ENCODE measurements around the gene C1orf105.

The C1orf105 gene

DNA sequence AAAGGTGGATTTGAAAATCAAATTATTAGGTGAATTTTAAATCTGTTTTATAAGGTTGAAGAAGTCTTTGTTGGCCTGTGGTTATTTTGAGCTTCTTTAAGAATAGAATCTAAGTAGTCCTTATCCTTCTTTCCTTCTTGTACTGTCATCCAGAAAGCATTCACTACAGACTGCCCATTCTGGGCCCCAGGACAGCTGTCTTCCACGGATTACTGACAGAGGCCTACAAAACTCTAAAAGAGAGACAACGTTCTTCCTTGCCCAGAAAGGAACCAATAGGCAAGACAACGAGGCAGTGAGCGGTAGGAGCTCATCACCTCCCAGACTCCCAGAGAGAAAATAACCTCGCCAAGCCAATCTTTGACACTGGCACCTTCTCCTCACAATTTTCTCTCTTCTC lies 47.8 kb downstream of the C1orf105 start:
- H3K9me3 Mint-ChIP-seq = no peaks in the 10 kb centered on the region

DNA sequence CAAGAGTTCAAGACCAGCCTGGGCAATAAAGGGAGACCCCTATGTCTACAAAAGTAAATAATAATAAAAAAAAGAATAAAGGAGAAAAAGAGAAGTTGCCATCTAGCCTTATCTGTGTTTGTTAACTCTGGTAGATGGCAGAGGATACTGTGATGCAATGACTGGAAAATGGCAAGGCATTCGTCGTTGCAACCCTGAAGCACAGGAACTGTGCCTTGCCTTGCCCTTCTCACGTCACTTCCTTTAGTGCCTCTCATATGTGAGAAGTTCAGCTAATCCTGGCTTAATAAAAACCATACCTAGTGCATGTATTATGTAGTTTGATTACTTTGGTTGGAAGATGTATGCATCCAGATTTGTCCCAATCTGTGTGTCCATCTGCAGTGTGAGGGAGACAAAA lies 49.2 kb downstream of the C1orf105 start:
- peaks cover 9% of the 10 kb centered on the region for H3K27me3 Mint-ChIP-seq
- no peaks in the 10 kb centered on the region for H3K9me3 Mint-ChIP-seq
- no peaks in the 10 kb centered on the region for H3K4me1 Mint-ChIP-seq
- ATAC-seq (ENCODE audit: low read depth) (no peak), DNase-seq (ENCODE audit: low spot score in 2 of 2) (no peak)
- no peaks in the 10 kb centered on the region for H3K36me3 Mint-ChIP-seq
- no peak overlapping the region for H3K27ac Mint-ChIP-seq
- no peak overlapping the region for H3K4me3 Mint-ChIP-seq

More for the DNA sequence above, 47.8 kb downstream of the C1orf105 start:
- Mint-ChIP-seq H3K27ac (no peak overlapping the region), H3K4me1 (no peaks in the 10 kb centered on the region), H3K27me3 (peaks cover 8% of the 10 kb centered on the region), H3K36me3 (no peaks in the 10 kb centered on the region), H3K4me3 (no peak overlapping the region)
- DNase-seq (ENCODE audit: low spot score in 2 of 2) = no peak
- ATAC-seq (ENCODE audit: low read depth) = no peak

DNA sequence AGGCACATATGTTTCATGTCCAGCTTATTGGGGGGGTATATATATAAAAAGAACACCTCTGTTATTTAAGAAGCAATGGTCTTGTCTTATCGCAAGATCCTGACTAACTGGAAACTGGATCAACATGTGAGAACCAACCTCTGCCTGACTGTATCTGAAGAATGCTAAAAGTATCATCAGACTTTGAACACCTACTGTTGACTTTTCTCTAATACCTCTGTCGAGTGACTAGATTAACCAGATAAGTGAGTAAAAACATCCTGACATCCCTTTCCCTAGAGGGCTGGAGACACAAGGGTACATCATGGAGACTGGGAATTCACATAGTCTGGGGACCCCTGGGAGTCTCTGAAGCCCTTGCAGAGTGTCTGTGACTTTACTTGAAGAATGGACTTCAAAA lies 49.7 kb downstream of the C1orf105 start:
- peaks cover 9% of the 10 kb centered on the region for H3K27me3 Mint-ChIP-seq
- H3K9me3 Mint-ChIP-seq = no peaks in the 10 kb centered on the region
- no peaks in the 10 kb centered on the region for H3K36me3 Mint-ChIP-seq
- H3K27ac Mint-ChIP-seq = no peak overlapping the region
- H3K4me3 Mint-ChIP-seq = no peak overlapping the region
- DNase-seq (ENCODE audit: low spot score in 2 of 2) (no peak), ATAC-seq (ENCODE audit: low read depth) (no peak)
- H3K4me1 Mint-ChIP-seq = no peaks in the 10 kb centered on the region

DNA sequence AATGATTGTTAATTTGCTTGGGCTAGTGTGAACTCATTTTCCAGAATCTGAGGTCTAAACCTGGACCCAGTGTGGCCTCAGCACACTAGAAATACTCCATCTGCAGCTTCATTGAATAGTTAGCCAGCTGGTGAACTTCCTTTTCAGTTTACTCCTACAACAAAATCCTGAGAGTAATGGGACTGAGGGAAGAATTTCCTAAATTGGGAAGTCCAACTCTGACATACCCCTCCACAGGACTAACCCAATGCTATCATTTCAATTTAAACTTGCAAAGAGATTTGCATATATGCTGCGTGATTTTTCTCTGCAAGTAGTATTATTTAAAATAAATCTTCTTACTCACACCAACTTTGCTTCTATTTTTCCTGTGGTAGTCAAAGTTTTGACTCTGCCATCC lies 51.2 kb downstream of the C1orf105 start:
- no peaks in the 10 kb centered on the region for H3K9me3 Mint-ChIP-seq
- no peak overlapping the region for H3K4me3 Mint-ChIP-seq
- H3K4me1 Mint-ChIP-seq = no peaks in the 10 kb centered on the region
- DNase-seq (ENCODE audit: low spot score in 2 of 2) = no peak
- no peak overlapping the region for H3K27ac Mint-ChIP-seq
- peaks cover 7% of the 10 kb centered on the region for H3K27me3 Mint-ChIP-seq
- ATAC-seq (ENCODE audit: low read depth) = no peak
- no peaks in the 10 kb centered on the region for H3K36me3 Mint-ChIP-seq

DNA sequence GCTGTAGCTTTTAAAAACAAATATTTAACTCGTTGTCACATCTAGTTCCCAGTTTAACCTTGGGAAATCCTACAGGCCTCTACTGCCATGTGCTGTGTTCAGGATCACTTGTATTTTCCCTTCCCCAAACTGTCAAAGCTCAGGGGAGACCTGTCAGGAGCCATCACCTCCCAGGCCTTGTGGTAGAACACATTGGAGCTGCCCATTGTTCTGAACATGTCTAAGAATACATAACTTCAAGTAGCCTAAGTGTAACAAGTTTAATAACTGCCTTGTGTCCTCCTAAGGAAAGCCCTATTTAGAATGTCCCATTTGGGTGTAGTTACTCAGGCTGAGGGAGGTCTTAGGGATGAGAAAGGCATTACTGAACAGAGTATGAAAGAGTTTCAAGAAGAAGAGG lies 52.0 kb downstream of the C1orf105 start:
- no peak for ATAC-seq (ENCODE audit: low read depth)
- H3K27me3 Mint-ChIP-seq = peaks cover 7% of the 10 kb centered on the region
- DNase-seq (ENCODE audit: low spot score in 2 of 2) = no peak
- no peaks in the 10 kb centered on the region for H3K4me1 Mint-ChIP-seq
- H3K4me3 Mint-ChIP-seq = no peak overlapping the region
- H3K36me3 Mint-ChIP-seq = no peaks in the 10 kb centered on the region
- no peaks in the 10 kb centered on the region for H3K9me3 Mint-ChIP-seq
- H3K27ac Mint-ChIP-seq = no peak overlapping the region

GRCh38 chr1:172473302-172473701 lies 52.8 kb downstream of the C1orf105 start:
- Mint-ChIP-seq H3K9me3 (no peaks in the 10 kb centered on the region), H3K4me1 (no peaks in the 10 kb centered on the region), H3K27ac (no peak overlapping the region), H3K27me3 (peaks cover 7% of the 10 kb centered on the region), H3K36me3 (no peaks in the 10 kb centered on the region), H3K4me3 (no peak overlapping the region)
- DNase-seq (ENCODE audit: low spot score in 2 of 2) (no peak), ATAC-seq (ENCODE audit: low read depth) (no peak)

- Mint-ChIP-seq H3K4me1 (no peaks in the 10 kb centered on the region), H3K27me3 (peaks cover 8% of the 10 kb centered on the region), H3K4me3 (no peak overlapping the region), H3K36me3 (no peaks in the 10 kb centered on the region), H3K27ac (no peak overlapping the region), H3K9me3 (no peaks in the 10 kb centered on the region)
- ATAC-seq (ENCODE audit: low read depth) (no peak), DNase-seq (ENCODE audit: low spot score in 2 of 2) (no peak)
Observed at GRCh38 chr1:172473842-172474241, 53.4 kb downstream of the C1orf105 start.

DNA sequence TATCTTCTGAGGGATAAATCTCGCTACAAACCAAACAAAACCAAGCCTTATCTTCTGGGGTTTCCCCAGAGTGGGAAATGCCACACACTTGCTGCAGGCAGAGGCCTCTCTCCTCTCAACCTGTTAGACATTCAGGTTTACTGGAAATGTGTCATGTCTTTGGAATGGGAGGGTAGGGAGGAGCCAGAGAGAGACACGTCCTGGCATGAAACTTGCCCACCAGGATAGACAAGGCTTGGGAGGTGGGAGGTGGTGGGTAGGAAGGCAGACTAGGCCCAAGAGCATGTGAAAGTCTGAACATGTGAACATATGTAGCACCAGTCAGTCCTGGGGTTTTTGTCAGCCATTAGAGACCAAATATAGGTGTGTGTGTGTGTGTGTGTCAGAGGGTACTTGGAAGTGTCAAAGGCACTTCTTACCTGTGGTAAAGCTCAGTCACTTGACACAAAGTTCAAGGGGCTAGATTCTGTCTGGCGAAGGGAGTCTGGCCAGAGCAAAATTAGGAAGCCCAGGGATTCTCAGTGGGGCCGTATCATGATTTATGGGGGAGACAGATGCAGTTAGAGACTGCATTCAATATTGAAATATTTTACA lies 55.8 kb downstream of the C1orf105 start:
- H3K9me3 Mint-ChIP-seq = no peaks in the 10 kb centered on the region
- H3K4me3 Mint-ChIP-seq = no peak overlapping the region
- no peaks in the 10 kb centered on the region for H3K4me1 Mint-ChIP-seq
- H3K27ac Mint-ChIP-seq = no peak overlapping the region
- ATAC-seq (ENCODE audit: low read depth) (no peak), DNase-seq (ENCODE audit: low spot score in 2 of 2) (no peak)
- no peaks in the 10 kb centered on the region for H3K36me3 Mint-ChIP-seq
- peaks cover 16% of the 10 kb centered on the region for H3K27me3 Mint-ChIP-seq

DNA sequence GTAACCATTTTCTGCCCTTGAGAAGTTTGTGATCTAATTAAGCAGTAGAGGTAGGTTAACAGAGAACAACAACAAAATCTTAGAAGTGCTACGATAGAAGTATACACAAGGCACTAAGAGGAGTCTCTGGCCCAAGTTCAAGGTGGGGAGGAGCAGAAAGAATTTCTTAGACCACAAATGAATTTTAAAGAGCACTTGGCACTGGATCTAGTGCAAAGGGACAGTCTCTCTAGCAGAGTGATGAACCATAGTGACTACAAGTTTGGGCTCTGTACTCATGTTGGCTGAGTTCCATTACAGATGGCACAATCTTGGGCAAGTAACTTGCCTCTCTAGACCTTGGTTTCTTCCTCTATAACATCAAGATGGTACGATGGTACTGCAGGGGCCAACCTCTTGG lies 56.7 kb downstream of the C1orf105 start:
- ATAC-seq (ENCODE audit: low read depth) (no peak), DNase-seq (ENCODE audit: low spot score in 2 of 2) (no peak)
- H3K27ac Mint-ChIP-seq = no peak overlapping the region
- no peaks in the 10 kb centered on the region for H3K36me3 Mint-ChIP-seq
- H3K9me3 Mint-ChIP-seq = no peaks in the 10 kb centered on the region
- H3K4me3 Mint-ChIP-seq = no peak overlapping the region
- H3K27me3 Mint-ChIP-seq = peaks cover 16% of the 10 kb centered on the region
- no peaks in the 10 kb centered on the region for H3K4me1 Mint-ChIP-seq

- Mint-ChIP-seq H3K9me3 (no peaks in the 10 kb centered on the region), H3K4me3 (no peak overlapping the region), H3K27me3 (peaks cover 14% of the 10 kb centered on the region), H3K4me1 (no peaks in the 10 kb centered on the region), H3K36me3 (no peaks in the 10 kb centered on the region), H3K27ac (no peak overlapping the region)
- ATAC-seq (ENCODE audit: low read depth) = no peak
- no peak for DNase-seq (ENCODE audit: low spot score in 2 of 2)
Observed at GRCh38 chr1:172477741-172478140, 57.3 kb downstream of the C1orf105 start.

- no peak for ATAC-seq (ENCODE audit: low read depth)
- H3K27me3 Mint-ChIP-seq = peaks cover 13% of the 10 kb centered on the region
- H3K36me3 Mint-ChIP-seq = no peaks in the 10 kb centered on the region
- H3K27ac Mint-ChIP-seq = no peak overlapping the region
- H3K4me1 Mint-ChIP-seq = no peaks in the 10 kb centered on the region
- no peaks in the 10 kb centered on the region for H3K9me3 Mint-ChIP-seq
- H3K4me3 Mint-ChIP-seq = no peak overlapping the region
- DNase-seq (ENCODE audit: low spot score in 2 of 2) = no peak
Observed at GRCh38 chr1:172478485-172478884, 58.0 kb downstream of the C1orf105 start.

- DNase-seq (ENCODE audit: low spot score in 2 of 2) (no peak), ATAC-seq (ENCODE audit: low read depth) (no peak)
- Mint-ChIP-seq H3K9me3 (peaks cover 1% of the 10 kb centered on the region), H3K4me3 (no peak overlapping the region), H3K27ac (no peak overlapping the region), H3K27me3 (peaks cover 14% of the 10 kb centered on the region), H3K36me3 (no peaks in the 10 kb centered on the region), H3K4me1 (no peaks in the 10 kb centered on the region)
Observed at GRCh38 chr1:172480431-172480830, 59.9 kb downstream of the C1orf105 start.

GRCh38 chr1:172482044-172482443 lies 61.6 kb downstream of the C1orf105 start:
- Mint-ChIP-seq H3K27ac (no peak overlapping the region), H3K36me3 (no peaks in the 10 kb centered on the region), H3K4me1 (no peaks in the 10 kb centered on the region), H3K4me3 (no peak overlapping the region), H3K9me3 (peaks cover 1% of the 10 kb centered on the region), H3K27me3 (peaks cover 17% of the 10 kb centered on the region)
- DNase-seq (ENCODE audit: low spot score in 2 of 2) = no peak
- ATAC-seq (ENCODE audit: low read depth) = no peak

DNA sequence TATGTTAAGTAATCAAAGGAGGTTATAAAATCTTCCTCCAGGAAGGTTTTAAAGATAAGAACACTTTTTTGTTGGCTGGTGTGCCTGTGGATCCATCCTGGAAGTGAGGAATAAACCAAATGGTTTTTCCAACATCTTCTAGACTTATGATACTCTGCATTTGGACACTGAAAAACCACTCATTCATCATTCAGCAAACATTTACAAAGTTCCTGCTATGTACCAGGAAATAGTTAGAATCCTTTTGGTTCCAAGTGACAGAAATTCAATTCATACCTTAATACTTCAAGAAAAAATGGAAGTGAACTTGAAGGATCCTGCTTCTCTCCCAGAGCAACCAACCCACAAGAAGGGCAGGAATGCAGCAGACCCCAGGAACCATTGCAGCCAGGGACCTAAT lies 63.0 kb downstream of the C1orf105 start:
- Mint-ChIP-seq H3K4me3 (no peak overlapping the region), H3K9me3 (peaks cover 1% of the 10 kb centered on the region), H3K36me3 (no peaks in the 10 kb centered on the region), H3K27ac (no peak overlapping the region), H3K27me3 (peaks cover 17% of the 10 kb centered on the region), H3K4me1 (no peaks in the 10 kb centered on the region)
- no peak for DNase-seq (ENCODE audit: low spot score in 2 of 2)
- ATAC-seq (ENCODE audit: low read depth) = no peak

GRCh38 chr1:172484252-172484651 lies 63.8 kb downstream of the C1orf105 start:
- Mint-ChIP-seq H3K9me3 (peaks cover 1% of the 10 kb centered on the region), H3K27ac (no peak overlapping the region), H3K4me3 (no peak overlapping the region), H3K27me3 (peaks cover 12% of the 10 kb centered on the region), H3K4me1 (no peaks in the 10 kb centered on the region), H3K36me3 (no peaks in the 10 kb centered on the region)
- no peak for DNase-seq (ENCODE audit: low spot score in 2 of 2)
- no peak for ATAC-seq (ENCODE audit: low read depth)
